PC-9 (cell line): ENCODE data around the gene PRKAG2.

Experiments used
- CTCF ChIP-seq: fragments of 200-600 bp; sonication (generic); conservative IDR thresholded peaks from 2 replicates; pipeline ENCODE4 v1.6.1; 2017; ENCODE audit warnings: mixed run types, antibody characterized with exemption, mild to moderate bottlenecking, moderate library complexity
- EZH2 ChIP-seq: fragments of 200-600 bp; sonication (generic); IDR thresholded peaks from 2 replicates; pipeline ENCODE4 v1.8.0; 2017; ENCODE audit warnings: antibody characterized with exemption, low read depth

- TF ChIP-seq CTCF (no peak), EZH2 (no peak)
Measured at GRCh38 chr7:151800391-151800790, 76.5 kb downstream of the PRKAG2 start.
